HG02763 (cell line): Measurements from ENCODE around the gene XPO5.

Experiments used
- ATAC-seq: cut with Tn5 transposase; IDR thresholded peaks from one replicate; pipeline ENCODE4 v1.9.1; 2021; ENCODE audit warnings: mild to moderate bottlenecking, moderate library complexity; ENCODE audit not compliant: unreplicated experiment

XPO5 gene

DNA sequence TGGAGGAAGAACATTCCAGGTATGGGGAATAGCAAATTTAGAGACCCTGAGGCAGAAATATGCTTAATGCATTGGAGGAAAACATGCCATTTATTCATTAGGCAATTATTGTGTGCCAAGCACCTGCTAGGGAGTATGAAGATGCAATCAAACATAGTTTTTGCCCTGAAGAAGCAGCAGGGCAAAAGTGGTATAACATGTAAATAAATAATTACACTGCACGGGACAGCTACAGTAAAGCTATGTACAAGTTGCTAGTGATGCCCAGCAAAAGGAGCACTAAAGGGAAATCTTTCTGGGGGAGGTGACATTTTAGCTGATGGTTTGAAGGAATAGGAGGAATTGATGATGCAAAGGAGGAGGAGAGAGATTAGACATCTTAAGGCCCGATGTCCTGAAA is 99.1 kb downstream of the XPO5 start:
- ATAC-seq: no peak

GRCh38 chr6:43475516-43475915 is 100.3 kb downstream of the XPO5 start:
- no peak for ATAC-seq

GRCh38 chr6:43472515-43472914 is 103.3 kb downstream of the XPO5 start:
- ATAC-seq: no peak
